Measurements from ENCODE around the gene MMP17.

MMP17 gene

GRCh38 chr12:131849700-131850553 lies 21.7 kb downstream of the MMP17 start:
- no peak for DNase-seq (ENCODE audit: low read depth in 2 of 2)

GRCh38 chr12:131850856-131851559 lies 22.8 kb downstream of the MMP17 start:
- no peak for DNase-seq (ENCODE audit: low read depth in 2 of 2)

- DNase-seq (ENCODE audit: low read depth in 2 of 2): no peak
Measured at GRCh38 chr12:131851741-131852550, 23.8 kb downstream of the MMP17 start.

- no peak for DNase-seq (ENCODE audit: low read depth in 2 of 2)
Measured at GRCh38 chr12:131852551-131853299, 24.5 kb downstream of the MMP17 start.

DNA sequence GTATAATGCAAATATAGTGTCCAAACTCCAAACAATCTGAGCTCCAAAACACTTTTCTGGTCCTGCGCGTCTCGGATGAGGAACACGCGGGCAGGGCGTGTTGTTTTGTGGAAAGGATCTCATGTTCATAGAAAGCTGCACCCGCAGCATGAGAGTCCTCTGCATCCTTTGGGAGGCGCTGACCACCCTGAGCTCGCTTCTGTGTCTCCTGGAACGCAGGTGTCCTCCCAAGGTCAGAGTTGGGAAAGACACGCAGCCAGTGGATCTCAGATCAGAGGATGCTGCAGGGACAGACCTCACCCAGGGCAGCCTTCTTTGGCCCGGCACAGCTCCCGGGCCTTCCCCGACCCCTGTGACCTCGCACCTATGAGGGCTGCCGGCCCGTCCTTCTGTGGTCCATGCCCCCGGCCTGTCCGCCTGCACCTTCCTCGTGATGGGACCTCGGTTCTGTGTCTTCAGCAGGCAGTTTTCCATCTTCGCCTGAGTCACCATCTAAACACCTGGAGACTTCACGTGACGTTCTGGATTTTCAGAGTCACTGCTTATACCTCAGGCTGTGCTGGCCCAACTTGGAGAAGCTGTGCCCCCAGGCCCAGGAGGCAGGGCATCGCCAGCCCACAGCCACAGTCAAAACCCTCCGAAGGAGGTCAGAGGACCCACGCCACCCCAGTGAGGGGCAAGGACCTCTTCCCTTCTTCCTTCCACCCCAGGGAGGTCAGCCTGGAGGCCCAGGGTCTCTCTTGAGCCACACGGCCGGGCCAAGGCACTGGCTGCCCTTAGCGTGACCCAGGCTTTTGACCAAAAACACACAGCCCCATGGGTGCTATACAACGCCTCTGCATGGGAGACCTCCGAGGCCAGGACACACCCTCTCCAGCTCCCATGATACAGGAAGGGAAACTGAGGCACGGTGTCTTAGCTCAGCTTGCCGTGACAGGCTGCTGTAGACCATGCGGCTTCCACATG lies 25.9 kb downstream of the MMP17 start:
- DNase-seq (ENCODE audit: low read depth in 2 of 2): no peak

GRCh38 chr12:131854861-131855476 lies 26.8 kb downstream of the MMP17 start:
- no peak for DNase-seq (ENCODE audit: low read depth in 2 of 2)

DNA sequence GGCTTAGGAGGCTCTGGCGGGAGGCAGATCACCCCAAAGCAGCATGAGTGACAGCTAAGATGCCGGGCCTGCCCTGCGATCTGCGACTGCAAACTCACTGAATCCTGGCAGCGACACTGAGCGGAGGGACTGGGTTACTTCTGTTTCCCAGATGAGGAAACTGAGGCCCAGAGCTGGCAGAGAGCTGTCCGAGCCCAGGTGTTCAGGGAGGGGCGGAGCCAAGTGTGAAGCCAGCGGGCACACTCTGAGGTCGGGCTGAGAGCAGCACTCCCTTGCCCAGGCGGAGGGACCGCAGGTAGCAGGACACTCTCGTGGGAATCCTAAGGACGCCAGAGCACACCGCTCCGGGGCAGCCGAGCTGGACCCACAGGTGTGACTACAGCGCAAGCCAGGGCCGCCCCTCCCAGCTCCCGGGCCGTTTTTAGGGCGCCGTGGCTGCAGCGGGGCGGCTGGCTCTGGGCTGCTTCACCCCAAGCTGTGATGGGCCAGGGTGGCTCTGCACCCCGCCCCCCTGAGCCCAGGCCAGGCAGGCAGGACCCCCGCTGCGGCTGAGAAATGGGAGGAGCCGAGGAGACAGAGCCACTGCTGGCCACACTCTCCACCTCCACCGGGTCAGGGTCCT lies 27.4 kb downstream of the MMP17 start:
- DNase-seq (ENCODE audit: low read depth in 2 of 2): no peak

DNA sequence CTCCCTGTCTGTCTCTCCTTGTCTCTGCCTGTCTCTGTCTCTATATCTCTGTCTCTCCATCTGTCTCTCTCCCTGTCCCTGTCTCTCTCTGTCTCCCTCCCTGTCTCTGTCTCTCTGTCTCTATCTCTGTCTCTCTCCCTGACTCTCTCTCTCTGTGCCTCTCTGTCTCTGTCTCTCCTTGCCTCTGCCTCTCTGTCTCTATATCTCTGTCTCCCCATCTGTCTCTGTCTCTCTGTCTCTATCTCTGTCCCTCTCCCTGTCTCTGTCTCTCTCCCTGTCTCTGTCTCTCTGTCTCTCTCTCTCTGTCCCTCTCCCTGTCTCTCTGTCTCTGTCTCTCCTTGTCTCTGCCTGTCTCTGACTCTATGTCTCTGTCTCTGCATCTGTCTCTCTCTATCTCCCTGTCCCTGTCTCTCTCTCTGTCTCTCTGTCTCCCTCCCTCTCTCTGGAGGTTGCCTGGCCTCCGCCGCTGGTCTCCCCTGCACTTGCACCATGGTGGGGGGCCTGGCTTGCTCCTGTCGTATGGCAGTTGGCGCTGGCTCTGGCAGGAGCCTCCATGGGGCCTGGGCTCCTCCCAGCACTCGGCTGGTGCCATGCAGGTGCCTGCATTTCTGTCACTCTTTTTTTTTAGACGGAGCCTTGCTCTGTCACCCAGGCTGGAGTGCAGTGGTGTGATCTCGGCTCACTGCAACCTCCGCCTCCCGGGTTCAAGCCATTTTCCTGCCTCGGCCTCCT lies 28.3 kb downstream of the MMP17 start:
- no peak for DNase-seq (ENCODE audit: low read depth in 2 of 2)

- DNase-seq (ENCODE audit: low read depth in 2 of 2): no peak
Measured at GRCh38 chr12:131857908-131858850, 30.0 kb downstream of the MMP17 start.

DNA sequence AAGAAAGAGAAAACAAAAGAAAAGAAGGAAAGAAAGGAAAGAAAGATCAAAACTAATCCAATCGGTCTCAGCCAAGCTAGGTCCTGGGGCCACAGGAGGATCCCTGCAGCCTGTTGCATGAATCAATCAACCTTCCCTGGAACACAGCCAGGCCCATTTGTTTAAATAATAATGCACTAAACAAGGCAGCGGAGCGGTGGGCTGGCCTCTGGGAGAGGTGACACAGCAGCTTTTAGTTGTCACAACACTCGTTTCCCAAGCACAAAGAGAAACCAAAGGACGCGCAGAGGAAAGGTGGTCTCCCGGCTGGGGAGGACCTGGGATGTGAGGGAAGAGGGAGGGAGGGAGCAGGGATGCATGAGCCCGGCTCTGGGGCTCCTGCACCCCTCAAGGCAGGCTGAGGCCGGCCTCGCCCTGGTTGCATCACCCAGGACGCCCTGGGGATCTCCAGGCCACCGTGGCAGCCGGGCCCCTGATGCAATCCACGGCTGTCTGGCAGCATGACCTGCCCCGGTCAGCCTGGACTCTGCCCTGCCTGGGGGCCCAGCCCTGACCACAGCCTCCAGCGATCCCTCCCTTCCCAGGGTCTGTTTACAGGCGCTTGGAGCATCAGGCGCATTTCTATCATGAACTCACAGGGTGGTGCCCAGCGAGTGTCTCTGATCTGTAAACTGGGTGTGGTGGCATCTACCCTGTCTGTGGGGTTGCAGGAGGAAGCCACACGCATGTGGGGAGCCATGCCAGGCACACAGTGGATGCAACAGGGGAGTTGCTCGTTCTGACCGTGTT lies 32.5 kb downstream of the MMP17 start:
- DNase-seq (ENCODE audit: low read depth in 2 of 2): no peak

DNA sequence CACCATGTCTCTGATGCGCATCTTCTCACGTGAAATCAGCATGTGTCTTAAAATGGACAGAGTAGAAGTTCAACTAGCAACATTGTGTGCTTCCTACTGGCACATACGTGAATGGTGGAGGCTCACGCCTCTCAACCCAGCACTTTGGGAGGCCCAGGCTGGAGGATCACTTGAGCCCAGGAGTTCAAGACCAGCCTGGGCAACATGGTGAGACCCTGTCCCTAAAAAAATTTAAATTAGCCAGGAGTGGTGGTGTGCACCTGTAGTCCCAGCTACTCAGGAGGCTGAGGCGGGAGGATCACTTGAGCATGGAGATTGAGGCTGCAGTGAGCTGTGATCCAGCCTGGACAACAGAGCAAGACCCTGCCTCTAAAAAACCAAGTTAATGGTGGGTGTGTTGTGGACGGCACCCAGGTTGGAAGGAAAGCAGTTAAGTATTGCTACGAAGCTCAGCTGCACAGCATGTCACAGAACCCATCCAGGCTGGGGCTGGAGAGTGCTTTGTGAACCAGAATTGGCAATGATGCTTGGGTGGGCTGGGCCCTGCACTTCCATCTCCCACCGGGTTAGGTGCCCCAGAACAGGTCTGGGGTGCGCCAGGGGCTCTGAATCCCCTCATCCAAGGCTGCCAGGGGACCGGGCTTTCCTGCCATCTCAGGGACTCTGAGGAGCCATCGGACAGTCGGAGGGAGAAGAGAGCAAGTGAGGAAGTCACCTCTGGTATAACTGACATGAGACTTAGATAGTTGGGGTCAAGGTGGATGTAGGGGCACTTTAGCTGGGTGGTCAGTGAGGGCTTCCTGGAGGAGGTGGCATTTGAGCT lies 33.3 kb downstream of the MMP17 start:
- no peak for DNase-seq (ENCODE audit: low read depth in 2 of 2)

DNA sequence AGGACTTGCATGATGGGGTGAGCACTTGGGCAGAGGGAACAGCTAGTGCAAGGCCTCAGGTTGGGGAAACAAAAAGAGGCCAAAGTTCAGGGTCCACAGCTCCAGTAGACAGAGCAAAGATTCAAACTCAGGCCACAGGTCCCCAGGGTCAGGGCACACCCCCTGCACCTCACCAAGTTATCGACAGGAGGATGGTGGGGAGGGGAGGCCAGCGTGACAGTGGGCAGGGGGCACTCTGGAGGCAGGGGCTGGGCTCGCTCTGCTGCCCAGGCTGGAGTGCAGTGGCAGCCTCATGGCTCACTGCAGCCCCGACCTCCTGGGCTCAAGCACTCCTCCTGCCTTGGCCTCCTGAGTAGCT lies 33.9 kb downstream of the MMP17 start:
- no peak for DNase-seq (ENCODE audit: low read depth in 2 of 2)

DNA sequence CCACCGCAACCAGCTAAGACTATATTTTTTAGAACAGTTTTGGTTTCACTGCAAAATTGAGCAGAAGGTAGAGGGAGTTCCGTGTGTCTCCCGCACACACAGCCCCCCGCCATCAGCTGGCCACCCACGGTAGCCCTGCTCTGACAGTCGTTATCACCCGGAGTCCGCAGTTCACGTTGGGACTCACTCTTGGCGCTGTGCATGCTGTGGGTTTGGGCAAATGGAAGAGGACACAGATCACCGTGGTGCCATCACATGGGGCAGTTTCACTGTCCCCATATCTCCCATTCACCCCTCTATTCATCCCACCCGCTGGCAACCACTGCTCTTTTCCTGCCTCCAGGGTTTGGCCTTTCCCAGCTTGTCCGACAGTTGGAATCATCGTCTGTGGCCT lies 34.4 kb downstream of the MMP17 start:
- DNase-seq (ENCODE audit: low read depth in 2 of 2): no peak

GRCh38 chr12:131862994-131863710 lies 35.0 kb downstream of the MMP17 start:
- no peak for DNase-seq (ENCODE audit: low read depth in 2 of 2)

DNA sequence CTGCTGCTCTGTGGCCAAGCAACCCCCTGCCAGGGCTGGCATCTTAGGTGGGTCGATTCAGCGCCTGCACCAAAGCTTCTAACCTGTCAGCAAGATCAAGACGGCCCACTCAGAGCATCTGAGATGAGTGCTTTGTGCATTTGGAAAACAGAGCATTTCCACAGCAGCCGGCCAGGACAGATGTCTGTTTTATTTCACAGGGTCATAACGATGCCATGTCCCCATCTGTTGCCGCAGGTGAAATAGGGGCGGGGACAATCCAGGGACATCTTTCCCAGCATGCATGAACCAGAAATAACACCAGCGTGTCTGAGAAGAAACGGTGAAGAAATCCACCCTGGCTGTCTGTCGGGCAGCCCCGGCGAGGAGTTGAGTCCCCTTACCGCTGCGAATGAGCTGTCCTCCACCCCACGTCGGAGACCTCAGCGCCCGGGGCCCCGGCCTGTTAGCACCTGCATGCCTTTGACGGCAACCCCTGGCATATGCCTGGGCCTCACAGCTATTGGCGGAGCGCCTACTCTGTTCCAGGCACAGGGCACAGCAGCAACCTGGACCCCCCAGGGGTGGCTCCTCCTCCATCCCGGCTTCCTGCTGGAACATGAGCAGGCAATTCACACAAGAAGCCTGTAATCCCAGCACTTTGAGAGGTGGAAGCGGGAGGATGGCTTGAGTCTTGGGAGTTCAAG lies 35.7 kb downstream of the MMP17 start:
- DNase-seq (ENCODE audit: low read depth in 2 of 2): no peak
